Subcutaneous abdominal adipose tissue (tissue), 5 donors: ENCODE results near the gene GNLY.
A peak's percentile ranks its signal among the peaks of the same experiment; 100 is the strongest.

Source experiments
- H3K27ac ChIP-seq: one replicate; pipeline ENCODE4 v1.7.0; 2013; ENCODE audit warnings: low read depth, mild to moderate bottlenecking, inconsistent platforms, low read length, moderate library complexity
- H3K27me3 ChIP-seq, 5 donors: one replicate each; pipeline ENCODE4 v1.7.0; 2013; ENCODE audit warnings: low read length in 5 of 5, inconsistent platforms in 1 of 5; ENCODE audit not compliant: control insufficient read depth in 5 of 5, insufficient read depth in 4 of 5
- H3K36me3 ChIP-seq, 5 donors: one replicate each; pipeline ENCODE4 v1.7.0; 2013; ENCODE audit warnings: low read length in 5 of 5; ENCODE audit not compliant: control insufficient read depth in 5 of 5, insufficient read depth in 5 of 5
- H3K4me1 ChIP-seq, 5 donors: one replicate each; pipeline ENCODE4 v1.7.0; 2013; ENCODE audit warnings: low read length in 5 of 5, mild to moderate bottlenecking in 3 of 5, moderate library complexity in 1 of 5; ENCODE audit not compliant: control insufficient read depth in 5 of 5, insufficient read depth in 5 of 5
- H3K4me3 ChIP-seq, 5 donors: one replicate each; pipeline ENCODE4 v1.7.0; 2013; ENCODE audit warnings: low read length in 5 of 5, low read depth in 1 of 5
- H3K9ac ChIP-seq, 5 donors: one replicate each; pipeline ENCODE4 v1.7.0; 2013; ENCODE audit warnings: low read length in 5 of 5, mild to moderate bottlenecking in 4 of 5, moderate library complexity in 3 of 5
- H3K9me3 ChIP-seq, 5 donors: one replicate each; pipeline ENCODE4 v1.7.0; 2013; ENCODE audit warnings: low read length in 5 of 5; ENCODE audit not compliant: control insufficient read depth in 5 of 5
- donor health status: healthy.
- donor health status: healthy.
- donor health status: healthy.
- donor health status: healthy.
- donor health status: healthy.

GNLY gene

DNA sequence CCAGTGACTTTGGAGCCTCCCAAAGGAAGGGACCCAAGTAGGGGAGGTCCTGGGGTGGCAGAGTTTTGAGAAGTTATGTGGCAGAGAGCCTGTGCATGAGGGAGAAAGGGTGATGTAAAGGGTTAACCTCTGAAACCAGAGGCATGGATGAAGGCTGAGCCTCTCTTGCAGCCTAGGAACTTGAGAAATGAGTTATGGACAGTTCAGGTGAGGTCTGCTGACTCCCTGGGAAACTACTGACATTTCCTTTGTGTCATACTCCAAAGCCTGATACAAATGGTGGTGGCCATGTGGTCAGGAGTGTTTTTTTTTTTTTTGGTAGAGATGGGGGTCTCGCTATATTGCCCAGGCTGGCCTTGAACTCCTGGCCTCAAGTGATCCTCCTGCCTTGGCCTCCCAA lies 12.4 kb upstream of the GNLY start:
- Histone ChIP-seq H3K4me3 (peak overlapping the region in 1 of 5 donors; percentile 17), H3K9ac (peak overlapping the region in 1 of 5 donors; percentile 21), H3K36me3 (no peaks in the 10 kb centered on the region), H3K4me1 (peaks cover 0 to 35% (median 16%) of the 10 kb centered on the region in 5 donors), H3K27me3 (no peaks in the 10 kb centered on the region), H3K27ac (no peak overlapping the region), H3K9me3 (no peaks in the 10 kb centered on the region)

DNA sequence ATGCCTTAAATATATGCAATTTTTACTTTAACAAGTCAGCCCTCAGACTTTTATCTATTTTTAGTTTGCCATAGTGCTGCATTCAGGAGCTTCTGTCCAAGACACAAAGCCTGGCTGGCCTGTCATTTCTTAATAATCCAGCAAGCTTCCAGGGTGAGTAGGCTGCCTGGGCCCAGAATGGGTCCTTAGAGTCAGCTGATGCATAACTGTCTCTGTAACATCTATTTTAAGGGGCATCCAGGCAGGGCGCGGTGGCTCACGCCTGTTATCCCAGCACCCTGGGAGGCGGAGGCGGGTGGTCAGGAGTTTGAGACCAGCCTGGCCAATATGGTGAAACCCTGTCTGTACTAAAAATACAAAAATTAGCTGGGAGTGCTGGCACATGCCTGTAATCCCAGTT lies 11.8 kb upstream of the GNLY start:
- Histone ChIP-seq H3K36me3 (no peaks in the 10 kb centered on the region), H3K4me3 (no peak overlapping the region), H3K9ac (no peak overlapping the region), H3K9me3 (no peaks in the 10 kb centered on the region), H3K27me3 (no peaks in the 10 kb centered on the region), H3K27ac (no peak overlapping the region), H3K4me1 (peaks cover 0 to 33% (median 14%) of the 10 kb centered on the region in 5 donors)

DNA sequence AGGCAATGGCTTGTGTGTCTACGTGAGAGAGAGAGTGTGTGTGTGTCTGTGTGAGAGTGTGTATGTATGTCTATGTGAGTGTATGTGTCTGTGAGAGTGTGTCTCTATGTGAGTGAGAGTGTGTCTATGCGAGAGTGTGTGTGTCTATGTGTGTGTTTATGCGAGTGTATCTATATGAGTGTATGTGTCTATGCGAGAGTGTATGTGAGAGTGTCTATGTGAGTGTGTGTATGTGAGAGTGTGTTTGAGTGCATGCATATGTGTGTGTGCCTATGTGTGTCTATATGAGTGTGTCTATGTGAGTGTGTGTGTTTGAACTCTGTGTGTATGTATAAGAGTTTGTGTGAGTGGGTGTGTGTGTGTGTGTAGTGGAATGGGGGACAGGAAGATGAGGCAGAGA lies 9.8 kb upstream of the GNLY start:
- Histone ChIP-seq H3K9ac (no peak overlapping the region), H3K36me3 (no peaks in the 10 kb centered on the region), H3K27me3 (no peaks in the 10 kb centered on the region), H3K4me3 (no peak overlapping the region), H3K4me1 (peaks cover 0 to 19% (median 4%) of the 10 kb centered on the region in 5 donors), H3K27ac (no peak overlapping the region), H3K9me3 (no peaks in the 10 kb centered on the region)

DNA sequence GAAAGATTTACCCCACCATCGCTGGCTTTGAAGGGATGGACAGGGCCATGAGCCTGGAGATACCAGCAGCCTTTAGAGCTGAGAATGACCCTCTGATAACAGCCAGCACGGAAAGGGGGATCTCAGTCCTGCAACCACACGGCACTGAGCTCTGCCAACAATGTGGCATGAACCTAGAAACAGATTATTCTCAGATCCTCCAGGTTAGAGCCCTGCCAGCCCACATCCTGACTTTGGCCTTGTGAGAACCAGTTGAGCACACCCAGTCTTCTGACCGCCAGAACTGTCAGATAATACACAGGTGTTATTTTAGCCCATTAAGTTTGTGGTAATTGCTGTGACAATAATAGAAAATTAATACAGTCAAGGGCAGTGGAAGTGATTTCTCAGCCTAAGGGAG lies 9.4 kb upstream of the GNLY start:
- Histone ChIP-seq H3K4me1 (peaks cover 0 to 18% (median 2%) of the 10 kb centered on the region in 5 donors), H3K4me3 (no peak overlapping the region), H3K36me3 (no peaks in the 10 kb centered on the region), H3K9ac (no peak overlapping the region), H3K27me3 (no peaks in the 10 kb centered on the region), H3K27ac (no peak overlapping the region), H3K9me3 (no peaks in the 10 kb centered on the region)

DNA sequence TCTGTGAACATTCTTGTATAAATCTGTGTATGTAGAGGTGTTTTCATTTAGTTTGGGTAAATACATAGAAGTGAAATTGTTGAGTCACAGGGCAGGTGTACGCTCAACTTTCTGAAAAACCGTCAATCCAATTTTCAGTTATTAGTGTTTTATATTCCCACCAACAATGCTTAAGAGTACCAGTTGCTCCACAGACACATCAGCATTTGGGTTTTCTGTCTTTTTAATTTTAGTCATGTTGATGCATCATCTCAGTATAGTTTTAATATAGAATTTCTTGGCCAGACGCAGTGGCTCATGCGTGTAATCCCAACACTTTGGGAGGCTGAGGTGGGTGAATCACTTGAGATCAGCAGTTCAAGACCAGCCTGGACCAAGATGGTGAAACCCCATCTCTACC lies 3.2 kb upstream of the GNLY start:
- Histone ChIP-seq H3K4me3 (no peak overlapping the region), H3K9ac (no peak overlapping the region), H3K27ac (no peak overlapping the region), H3K4me1 (no peaks in the 10 kb centered on the region), H3K27me3 (no peaks in the 10 kb centered on the region), H3K36me3 (no peaks in the 10 kb centered on the region), H3K9me3 (no peaks in the 10 kb centered on the region)

DNA sequence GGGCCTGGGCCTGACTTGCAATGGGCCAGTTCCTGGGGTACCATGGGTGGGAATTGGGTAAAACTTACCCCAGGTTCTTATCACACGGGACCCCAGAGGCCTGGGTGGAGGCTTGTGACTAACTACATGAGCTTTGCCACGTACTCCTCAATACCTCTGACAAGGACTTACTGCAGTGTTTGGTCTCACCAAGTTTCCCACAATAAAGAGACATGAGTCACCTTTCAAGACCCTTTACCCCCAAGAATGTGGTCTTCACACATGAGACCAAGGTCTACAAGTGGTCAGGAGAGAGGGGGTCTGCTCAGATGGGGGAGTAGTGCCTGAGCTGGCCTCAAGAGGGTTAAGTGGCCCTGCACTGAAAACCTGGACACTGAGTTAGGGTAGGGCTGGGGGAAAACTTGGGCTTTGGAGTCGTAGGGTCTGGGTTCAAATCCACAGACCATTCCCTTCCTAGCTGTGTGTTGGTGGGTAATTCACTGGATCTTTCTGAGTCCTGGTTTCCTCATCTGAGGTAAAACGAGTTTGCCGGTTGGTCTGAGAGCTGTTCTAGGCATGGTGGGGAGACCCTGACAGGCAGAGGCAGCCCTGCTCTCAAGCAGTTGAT lies 2.0 kb upstream of the GNLY start:
- no peaks in the 10 kb centered on the region for H3K9me3 ChIP-seq
- H3K36me3 ChIP-seq: no peaks in the 10 kb centered on the region
- H3K9ac ChIP-seq: no peak overlapping the region
- peaks cover 0 to 10% (median 5%) of the 10 kb centered on the region in 5 donors for H3K4me1 ChIP-seq
- no peaks in the 10 kb centered on the region for H3K27me3 ChIP-seq
- H3K4me3 ChIP-seq: no peak overlapping the region
- H3K27ac ChIP-seq: no peak overlapping the region

DNA sequence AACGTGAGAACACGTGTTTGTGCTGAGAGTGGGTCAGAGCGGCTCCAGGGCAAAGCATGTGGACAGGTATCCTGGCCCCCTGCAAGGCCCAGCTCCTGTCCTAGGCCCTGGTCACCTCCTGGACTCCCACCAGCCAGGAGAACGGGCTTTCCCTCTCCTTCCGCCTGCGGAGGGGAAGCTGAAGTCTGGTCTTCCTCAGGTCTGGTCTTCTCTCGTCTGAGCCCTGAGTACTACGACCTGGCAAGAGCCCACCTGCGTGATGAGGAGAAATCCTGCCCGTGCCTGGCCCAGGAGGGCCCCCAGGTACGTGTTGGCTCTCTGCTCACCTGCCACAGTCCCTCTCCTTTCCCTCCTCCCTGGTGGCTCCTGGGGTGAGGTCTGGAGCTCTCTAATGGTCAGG lies 963 bp downstream of the GNLY start:
- H3K4me1 ChIP-seq: peaks cover 0 to 18% (median 9%) of the 10 kb centered on the region in 5 donors
- no peak overlapping the region for H3K4me3 ChIP-seq
- H3K9ac ChIP-seq: no peak overlapping the region
- no peaks in the 10 kb centered on the region for H3K27me3 ChIP-seq
- H3K9me3 ChIP-seq: no peaks in the 10 kb centered on the region
- no peaks in the 10 kb centered on the region for H3K36me3 ChIP-seq
- H3K27ac ChIP-seq: no peak overlapping the region

DNA sequence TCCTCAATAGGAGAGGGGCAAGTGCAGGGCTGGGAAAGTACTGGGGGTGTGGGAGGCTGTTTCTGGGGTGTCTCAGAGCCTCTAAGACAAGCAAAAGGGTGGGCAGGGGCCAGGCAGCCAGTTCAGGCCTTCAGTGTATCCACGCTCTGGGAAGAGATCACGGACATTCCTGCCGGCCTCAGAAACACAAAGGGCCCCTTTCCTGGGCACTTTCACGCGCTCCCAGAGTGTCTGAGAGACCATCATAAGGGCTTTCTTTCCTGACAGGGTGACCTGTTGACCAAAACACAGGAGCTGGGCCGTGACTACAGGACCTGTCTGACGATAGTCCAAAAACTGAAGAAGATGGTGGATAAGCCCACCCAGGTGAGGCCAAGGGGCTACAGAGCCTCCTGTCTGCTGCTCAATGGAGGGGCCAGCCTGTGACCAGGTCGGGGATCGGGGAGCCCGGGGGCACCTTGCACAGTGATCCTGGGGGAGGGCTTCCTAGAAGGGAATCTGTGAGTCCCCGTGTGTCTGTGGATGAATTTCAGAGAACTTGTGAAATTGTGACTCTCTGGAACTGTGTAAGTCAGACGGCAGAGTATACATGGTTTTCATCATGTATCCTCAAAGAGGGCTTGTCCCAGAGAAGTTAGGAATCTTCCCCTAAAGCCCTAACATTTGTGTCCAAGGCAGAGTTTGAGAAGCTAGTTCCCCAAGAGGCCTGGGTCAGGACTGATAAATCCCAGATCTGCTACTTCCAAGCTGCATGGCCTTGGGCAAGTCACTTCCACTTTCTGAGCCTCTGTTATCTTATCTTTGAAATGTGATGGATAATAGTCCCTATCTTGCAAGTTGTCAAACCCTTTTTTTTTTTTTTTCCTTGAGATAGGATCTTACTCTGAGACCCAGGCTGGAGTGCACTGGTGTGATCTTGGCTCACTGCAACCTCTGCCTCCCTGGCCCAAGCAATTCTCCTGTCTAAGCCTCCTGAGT lies 1.8 kb downstream of the GNLY start:
- Histone ChIP-seq H3K27me3 (no peaks in the 10 kb centered on the region), H3K4me1 (peaks cover 0 to 18% (median 9%) of the 10 kb centered on the region in 5 donors), H3K9me3 (no peaks in the 10 kb centered on the region), H3K27ac (no peak overlapping the region), H3K36me3 (no peaks in the 10 kb centered on the region), H3K4me3 (no peak overlapping the region), H3K9ac (no peak overlapping the region)

DNA sequence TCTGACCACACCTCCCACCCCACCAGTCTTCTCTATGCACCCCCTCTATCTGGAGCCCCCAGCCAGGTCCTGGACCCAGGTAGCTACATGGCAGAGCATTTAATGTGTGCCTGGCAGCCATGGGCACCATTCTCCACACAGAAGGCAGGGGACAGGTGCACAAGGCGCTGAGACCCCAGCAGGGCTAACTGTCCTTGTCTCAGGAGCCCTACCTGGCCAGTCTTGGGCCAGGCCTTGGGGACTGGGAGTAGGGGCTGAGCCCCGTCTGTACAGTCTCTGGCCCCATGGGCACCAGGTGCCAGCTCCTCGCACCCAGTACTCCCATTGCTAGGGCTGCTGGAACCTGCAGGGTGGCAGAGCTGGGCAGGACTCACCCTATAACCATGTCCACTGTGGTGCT lies 2.9 kb downstream of the GNLY start:
- Histone ChIP-seq H3K27me3 (no peaks in the 10 kb centered on the region), H3K4me3 (no peak overlapping the region), H3K9ac (no peak overlapping the region), H3K4me1 (peaks cover 0 to 18% (median 9%) of the 10 kb centered on the region in 5 donors), H3K36me3 (no peaks in the 10 kb centered on the region), H3K27ac (no peak overlapping the region), H3K9me3 (no peaks in the 10 kb centered on the region)

DNA sequence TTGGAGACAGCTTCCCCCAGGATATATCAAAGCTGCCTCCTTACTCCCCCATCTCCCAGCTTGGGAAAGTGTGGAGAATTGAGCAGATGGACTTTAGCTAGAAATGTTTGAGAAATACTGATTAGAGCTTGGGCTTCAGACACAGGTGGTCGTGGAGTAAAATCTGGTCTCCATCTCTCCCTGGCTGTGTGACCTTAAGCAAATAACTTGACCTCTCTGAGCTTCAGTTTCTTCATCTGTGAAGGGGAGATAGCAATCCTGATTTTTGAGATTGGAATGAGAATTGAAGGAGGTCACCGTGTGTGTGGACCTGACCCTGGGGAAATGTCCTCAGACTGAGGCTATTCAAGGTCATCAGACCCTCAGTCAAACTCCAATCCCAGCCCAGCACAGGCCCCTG lies 3.6 kb downstream of the GNLY start:
- Histone ChIP-seq H3K4me3 (no peak overlapping the region), H3K27ac (no peak overlapping the region), H3K27me3 (no peaks in the 10 kb centered on the region), H3K36me3 (no peaks in the 10 kb centered on the region), H3K9ac (no peak overlapping the region), H3K4me1 (peaks cover 0 to 18% (median 9%) of the 10 kb centered on the region in 5 donors), H3K9me3 (no peaks in the 10 kb centered on the region)
